GM23338 (cell line): Measurements from ENCODE around the gene POP4. TPM values are rescaled to one million over a fixed set of nuclear protein-coding genes. Genes with fewer than 3 reads are reported as not detected.

Experiments used
- ATAC-seq: fragments of 200-7000 bp; cut with Tn5 transposase; 3 replicates; pipeline ENCODE4 v1.9.1; 2020
- DNase-seq: peaks from one replicate; pipeline ENCODE4 v3.0.0-alpha.2; 2015; ENCODE audit warnings: low spot score
- H2AFZ ChIP-seq: fragments of 200-600 bp; sonication (generic); 2 replicates; pipeline ENCODE4 v1.8.0; 2016; ENCODE audit warnings: antibody characterized with exemption, mild to moderate bottlenecking, moderate library complexity
- H3F3A ChIP-seq: fragments of 200-600 bp; sonication (generic); replicated peaks from 2 replicates; pipeline ENCODE4 v1.8.0; 2017; ENCODE audit warnings: antibody characterized with exemption, mixed run types, low read depth
- H3K27ac ChIP-seq: fragments of 200-600 bp; sonication (generic); 2 replicates; pipeline ENCODE4 v1.6.1; 2016; ENCODE audit warnings: low read depth
- H3K27me3 ChIP-seq: fragments of 200-600 bp; sonication (generic); 2 replicates; pipeline ENCODE4 v1.8.0; 2016; ENCODE audit warnings: mild to moderate bottlenecking, mixed run types, moderate library complexity; ENCODE audit not compliant: insufficient read depth
- H3K36me3 ChIP-seq: fragments of 200-600 bp; sonication (generic); 2 replicates; pipeline ENCODE4 v1.8.0; 2016; ENCODE audit warnings: mild to moderate bottlenecking; ENCODE audit not compliant: insufficient read depth
- H3K4me1 ChIP-seq: fragments of 200-600 bp; sonication (generic); 2 replicates; pipeline ENCODE4 v1.8.0; 2016; ENCODE audit warnings: mild to moderate bottlenecking, moderate library complexity; ENCODE audit not compliant: insufficient read depth
- H3K4me2 ChIP-seq: fragments of 200-600 bp; sonication (generic); 2 replicates; pipeline ENCODE4 v1.7.1; 2017; ENCODE audit warnings: mixed run types
- H3K4me3 ChIP-seq: fragments of 200-600 bp; sonication (generic); 2 replicates; pipeline ENCODE4 v1.6.1; 2016; ENCODE audit warnings: mixed run types
- H3K79me2 ChIP-seq: fragments of 200-600 bp; sonication (generic); replicated peaks from 2 replicates; pipeline ENCODE4 v1.8.0; 2017; ENCODE audit warnings: mild to moderate bottlenecking; ENCODE audit not compliant: insufficient read depth
- H3K9me2 ChIP-seq: fragments of 200-600 bp; sonication (generic); 2 replicates; pipeline ENCODE4 v1.8.0; 2017; ENCODE audit not compliant: insufficient read depth
- H4K20me1 ChIP-seq: fragments of 200-600 bp; sonication (generic); replicated peaks from 2 replicates; pipeline ENCODE4 v1.8.0; 2017; ENCODE audit warnings: mild to moderate bottlenecking; ENCODE audit not compliant: insufficient read depth
- H3K27ac Mint-ChIP-seq: 2 replicates; pipeline ENCODE4 v1.8.0; 2020; ENCODE audit warnings: inconsistent platforms, mild to moderate bottlenecking, moderate library complexity, mixed read lengths
- H3K27me3 Mint-ChIP-seq: 3 replicates; pipeline ENCODE4 v1.8.0; 2022; ENCODE audit warnings: low read depth, mild to moderate bottlenecking, moderate library complexity, mixed read lengths, inconsistent platforms; ENCODE audit not compliant: insufficient read depth, poor library complexity
- H3K36me3 Mint-ChIP-seq: 3 replicates; pipeline ENCODE4 v1.8.0; 2021; ENCODE audit warnings: low read depth, mild to moderate bottlenecking, inconsistent platforms, moderate library complexity, mixed read lengths
- H3K4me1 Mint-ChIP-seq: 3 replicates; pipeline ENCODE4 v1.8.0; 2020; ENCODE audit warnings: mild to moderate bottlenecking, inconsistent platforms, mixed read lengths
- H3K4me3 Mint-ChIP-seq: 3 replicates; pipeline ENCODE4 v1.8.0; 2021; ENCODE audit warnings: moderate library complexity, mild to moderate bottlenecking, inconsistent platforms, mixed read lengths
- H3K9me3 Mint-ChIP-seq: 3 replicates; pipeline ENCODE4 v1.8.0; 2020; ENCODE audit warnings: moderate library complexity, mild to moderate bottlenecking, inconsistent platforms, mixed read lengths
- CREB1 ChIP-seq: fragments of 250-450 bp; sonication (Bioruptor Pico); IDR thresholded peaks from 2 replicates; pipeline ENCODE4 v1.5.0; 2020; ENCODE audit warnings: low read depth, mild to moderate bottlenecking, moderate library complexity
- EZH2 ChIP-seq: fragments of 200-600 bp; sonication (generic); IDR thresholded peaks from one replicate; pipeline ENCODE4 v1.8.0; 2017; ENCODE audit warnings: antibody characterized with exemption, mild to moderate bottlenecking, low read depth; ENCODE audit not compliant: unreplicated experiment
- EZH2phosphoT487 ChIP-seq: fragments of 200-600 bp; sonication (generic); IDR thresholded peaks from one replicate; pipeline ENCODE4 v1.8.1; 2018; ENCODE audit warnings: antibody characterized with exemption; ENCODE audit not compliant: unreplicated experiment
- JUNB ChIP-seq: IDR thresholded peaks from one replicate; pipeline ENCODE4 v1.6.1; 2016; ENCODE audit warnings: antibody characterized with exemption; ENCODE audit not compliant: unreplicated experiment
- NANOG ChIP-seq: IDR thresholded peaks from 2 replicates; pipeline ENCODE4 v1.6.1; 2016; ENCODE audit warnings: antibody characterized with exemption, borderline replicate concordance
- POLR2AphosphoS5 ChIP-seq: IDR thresholded peaks from 2 replicates; pipeline ENCODE4 v1.6.1; 2016; ENCODE audit warnings: antibody characterized with exemption, low read depth
- STAT1 ChIP-seq: IDR thresholded peaks from one replicate; pipeline ENCODE4 v1.6.1; 2016; ENCODE audit warnings: antibody characterized with exemption; ENCODE audit not compliant: unreplicated experiment
- ZNF114 ChIP-seq: fragments of 250-450 bp; sonication (Bioruptor Pico); IDR thresholded peaks from 2 replicates; pipeline ENCODE4 v1.5.0; 2020; ENCODE audit warnings: mild to moderate bottlenecking, moderate library complexity
- ZNF331 ChIP-seq: fragments of 250-450 bp; sonication (Bioruptor Pico); IDR thresholded peaks from 2 replicates; pipeline ENCODE4 v1.5.0; 2020; ENCODE audit warnings: low read depth, mild to moderate bottlenecking, moderate library complexity
- polyA plus RNA-seq: library from polyadenylated mRNA; unstranded; fragments of >200 nt; fragmentation: Nextera tagmentation; extraction: Ambion mirVana; gene quantifications from 2 replicates; pipeline ENCODE4 v1.2.1, GENCODE V29; 2016
- total RNA-seq: library from RNA; depleted of rRNA; stranded (reverse); fragments of >200 nt; shearing (Covaris generic); gene quantifications from 2 replicates; pipeline ENCODE4 v1.2.3, GENCODE V29; 2014
- TF ChIP-seq, protein P1 (sequence below): IDR thresholded peaks from one replicate; pipeline ENCODE4 v1.6.1; 2018; ENCODE audit warnings: antibody characterized with exemption; ENCODE audit not compliant: unreplicated experiment
- TF ChIP-seq, protein P2 (sequence below): IDR thresholded peaks from 2 replicates; pipeline ENCODE4 v1.6.1; 2016; ENCODE audit warnings: antibody characterized with exemption

The POP4 gene
- total and polyA plus RNA-seq, 2 experiments from 2014 or later, result 37.2 to 58.3 TPM

DNA sequence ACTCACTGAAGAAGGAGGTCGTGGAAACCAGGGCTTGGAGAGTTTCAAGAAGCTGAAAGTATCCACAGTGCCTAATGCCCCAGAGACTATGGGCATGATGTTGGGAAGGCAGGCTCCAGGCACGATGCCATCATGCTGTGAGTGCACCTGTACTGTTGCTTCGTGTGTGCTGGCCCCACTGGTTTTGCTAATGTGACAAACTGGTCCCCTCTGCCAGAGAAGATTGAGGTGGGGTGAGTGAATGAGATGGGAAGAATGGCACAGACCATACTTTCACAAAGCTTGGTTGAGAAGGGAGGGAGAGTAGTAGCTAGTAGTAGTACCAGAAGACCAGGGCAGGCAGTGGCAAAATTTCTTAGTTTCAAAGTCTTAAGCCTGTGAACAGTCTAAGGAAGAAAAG, 19.0 kb upstream of the POP4 start:
- ATAC-seq (no peak), DNase-seq (no peak)
- Histone ChIP-seq H3K4me2 (no peak overlapping the region), H3K4me3 (no peak overlapping the region), H3K9me2 (no peaks in the 10 kb centered on the region), H3K36me3 (no peaks in the 10 kb centered on the region), H3K4me1 (no peaks in the 10 kb centered on the region), H2AFZ (no peak overlapping the region), H4K20me1 (no peaks in the 10 kb centered on the region), H3K27ac (no peak overlapping the region), H3K27me3 (no peaks in the 10 kb centered on the region), H3K79me2 (no peaks in the 10 kb centered on the region), H3F3A (no peaks in the 10 kb centered on the region)
- H3K27ac Mint-ChIP-seq, result no peak overlapping the region
- H3K9me3 Mint-ChIP-seq, result 0 out of 3 replicates have a peak, but pooled peaks cover 5% of the 10 kb centered on the region
- H3K36me3 Mint-ChIP-seq, result no peaks in the 10 kb centered on the region
- no peak overlapping the region for H3K4me3 Mint-ChIP-seq
- peaks cover 5% of the 10 kb centered on the region; the same call in 1 of the 3 replicates for H3K4me1 Mint-ChIP-seq
- H3K27me3 Mint-ChIP-seq, result peaks cover 11% of the 10 kb centered on the region
- TF ChIP-seq, protein P1, sequence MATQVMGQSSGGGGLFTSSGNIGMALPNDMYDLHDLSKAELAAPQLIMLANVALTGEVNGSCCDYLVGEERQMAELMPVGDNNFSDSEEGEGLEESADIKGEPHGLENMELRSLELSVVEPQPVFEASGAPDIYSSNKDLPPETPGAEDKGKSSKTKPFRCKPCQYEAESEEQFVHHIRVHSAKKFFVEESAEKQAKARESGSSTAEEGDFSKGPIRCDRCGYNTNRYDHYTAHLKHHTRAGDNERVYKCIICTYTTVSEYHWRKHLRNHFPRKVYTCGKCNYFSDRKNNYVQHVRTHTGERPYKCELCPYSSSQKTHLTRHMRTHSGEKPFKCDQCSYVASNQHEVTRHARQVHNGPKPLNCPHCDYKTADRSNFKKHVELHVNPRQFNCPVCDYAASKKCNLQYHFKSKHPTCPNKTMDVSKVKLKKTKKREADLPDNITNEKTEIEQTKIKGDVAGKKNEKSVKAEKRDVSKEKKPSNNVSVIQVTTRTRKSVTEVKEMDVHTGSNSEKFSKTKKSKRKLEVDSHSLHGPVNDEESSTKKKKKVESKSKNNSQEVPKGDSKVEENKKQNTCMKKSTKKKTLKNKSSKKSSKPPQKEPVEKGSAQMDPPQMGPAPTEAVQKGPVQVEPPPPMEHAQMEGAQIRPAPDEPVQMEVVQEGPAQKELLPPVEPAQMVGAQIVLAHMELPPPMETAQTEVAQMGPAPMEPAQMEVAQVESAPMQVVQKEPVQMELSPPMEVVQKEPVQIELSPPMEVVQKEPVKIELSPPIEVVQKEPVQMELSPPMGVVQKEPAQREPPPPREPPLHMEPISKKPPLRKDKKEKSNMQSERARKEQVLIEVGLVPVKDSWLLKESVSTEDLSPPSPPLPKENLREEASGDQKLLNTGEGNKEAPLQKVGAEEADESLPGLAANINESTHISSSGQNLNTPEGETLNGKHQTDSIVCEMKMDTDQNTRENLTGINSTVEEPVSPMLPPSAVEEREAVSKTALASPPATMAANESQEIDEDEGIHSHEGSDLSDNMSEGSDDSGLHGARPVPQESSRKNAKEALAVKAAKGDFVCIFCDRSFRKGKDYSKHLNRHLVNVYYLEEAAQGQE, result no peak
- TF ChIP-seq STAT1, result no peak
- no peak for TF ChIP-seq JUNB
- no peak for TF ChIP-seq NANOG
- TF ChIP-seq ZNF114 (CRISPR knock-in tag), result no peak

DNA sequence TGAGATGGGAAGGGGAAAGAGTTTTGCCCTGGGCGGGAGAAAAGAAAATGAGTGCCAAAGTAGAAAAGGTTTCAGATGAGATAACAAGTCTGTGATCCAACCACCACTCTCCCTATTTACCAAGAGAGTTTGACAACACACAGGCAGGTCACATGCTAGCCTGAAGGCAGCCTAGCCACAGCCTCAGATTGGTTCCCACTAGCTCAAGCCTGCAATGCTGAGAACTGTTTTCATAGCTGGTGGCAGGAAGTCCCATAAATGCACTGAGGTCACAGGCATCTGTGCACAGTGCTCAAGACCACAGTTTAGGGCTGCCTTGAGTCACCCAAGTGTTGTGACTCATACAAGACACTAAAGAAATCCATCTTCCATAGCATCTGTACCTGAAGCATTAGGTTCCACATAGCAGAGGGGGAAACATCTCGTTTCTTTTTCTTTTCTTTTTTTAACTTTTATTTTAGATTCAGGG, 18.5 kb upstream of the POP4 start:
- no peaks in the 10 kb centered on the region for H3F3A ChIP-seq
- H3K36me3 ChIP-seq, result no peaks in the 10 kb centered on the region
- no peaks in the 10 kb centered on the region for H3K79me2 ChIP-seq
- H3K4me3 Mint-ChIP-seq, result no peak overlapping the region
- H3K27ac Mint-ChIP-seq, result no peak overlapping the region
- peaks cover 11% of the 10 kb centered on the region for H3K27me3 Mint-ChIP-seq
- H3K9me2 ChIP-seq, result no peaks in the 10 kb centered on the region
- H3K4me1 Mint-ChIP-seq, result peaks cover 5% of the 10 kb centered on the region; the same call in 1 of the 3 replicates
- H2AFZ ChIP-seq, result no peak overlapping the region
- ATAC-seq (no peak), DNase-seq (no peak)
- no peak overlapping the region for H3K27ac ChIP-seq
- 0 out of 3 replicates have a peak, but pooled peaks cover 5% of the 10 kb centered on the region for H3K9me3 Mint-ChIP-seq
- no peak overlapping the region for H3K4me2 ChIP-seq
- H3K4me1 ChIP-seq, result no peaks in the 10 kb centered on the region
- no peaks in the 10 kb centered on the region for H3K36me3 Mint-ChIP-seq
- H3K4me3 ChIP-seq, result no peak overlapping the region
- H3K27me3 ChIP-seq, result no peaks in the 10 kb centered on the region
- no peaks in the 10 kb centered on the region for H4K20me1 ChIP-seq
- TF ChIP-seq CREB1 (CRISPR knock-in tag) (no peak), EZH2phosphoT487 (no peak), POLR2AphosphoS5 (no peak), ZNF331 (no peak), EZH2 (no peak)
- TF ChIP-seq, protein P2, sequence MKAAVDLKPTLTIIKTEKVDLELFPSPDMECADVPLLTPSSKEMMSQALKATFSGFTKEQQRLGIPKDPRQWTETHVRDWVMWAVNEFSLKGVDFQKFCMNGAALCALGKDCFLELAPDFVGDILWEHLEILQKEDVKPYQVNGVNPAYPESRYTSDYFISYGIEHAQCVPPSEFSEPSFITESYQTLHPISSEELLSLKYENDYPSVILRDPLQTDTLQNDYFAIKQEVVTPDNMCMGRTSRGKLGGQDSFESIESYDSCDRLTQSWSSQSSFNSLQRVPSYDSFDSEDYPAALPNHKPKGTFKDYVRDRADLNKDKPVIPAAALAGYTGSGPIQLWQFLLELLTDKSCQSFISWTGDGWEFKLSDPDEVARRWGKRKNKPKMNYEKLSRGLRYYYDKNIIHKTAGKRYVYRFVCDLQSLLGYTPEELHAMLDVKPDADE, result no peak
- TF ChIP-seq, protein P1, result no peak
